HEK293T (cell line): Measurements from ENCODE around the gene RGS14.

ENCODE experiments used
- ELF4 ChIP-seq: fragments of 450-650 bp; IDR thresholded peaks from 2 replicates; pipeline ENCODE4 v1.6.1; 2017; ENCODE audit warnings: antibody characterized with exemption
- FOXM1 ChIP-seq: fragments of 450-650 bp; IDR thresholded peaks from 2 replicates; pipeline ENCODE4 v1.6.1; 2017; ENCODE audit warnings: mild to moderate bottlenecking, borderline replicate concordance
- HDGF ChIP-seq: fragments of 450-650 bp; IDR thresholded peaks from 2 replicates; pipeline ENCODE4 v1.6.1; 2017; ENCODE audit warnings: antibody characterized with exemption, borderline replicate concordance

GRCh38 chr5:177349362-177349647 is 8.4 kb upstream of the RGS14 start:
- TF ChIP-seq FOXM1 (no peak), ELF4 (no peak), HDGF (no peak)
